ENCODE data around the gene PLD3. TPM values are rescaled to one million over a fixed set of nuclear protein-coding genes. Genes with fewer than 3 reads are reported as not detected.

Gene PLD3
- total RNA-seq, 1 donor = 119 TPM

Other genes starting within 250 kb of the PLD3 start
- gene MAP3K10, start 157.3 kb upstream of the PLD3 start, total RNA-seq = 6.3 TPM
- gene TTC9B, start 130.3 kb upstream of the PLD3 start, total RNA-seq = 0.10 TPM
- not detected for gene CCNP, start 122.0 kb upstream of the PLD3 start, total RNA-seq
- 109 TPM for gene AKT2, start 63.4 kb upstream of the PLD3 start, total RNA-seq
- gene C19orf47, start 298 bp upstream of the PLD3 start, total RNA-seq = 4.7 TPM
- gene HIPK4, start 41.5 kb downstream of the PLD3 start, total RNA-seq = 0.10 TPM
- gene PRX, start 64.7 kb downstream of the PLD3 start, total RNA-seq = 1.0 TPM
- gene SERTAD1, start 77.3 kb downstream of the PLD3 start, total RNA-seq = 16.1 TPM
- 20.7 TPM for gene SERTAD3, start 95.6 kb downstream of the PLD3 start, total RNA-seq
- 39.8 TPM for gene BLVRB, start 117.0 kb downstream of the PLD3 start, total RNA-seq
- under 0.01 TPM for gene SPTBN4, start 118.3 kb downstream of the PLD3 start, total RNA-seq
- 55.9 TPM for gene SHKBP1, start 228.2 kb downstream of the PLD3 start, total RNA-seq

Data from mononuclear cell (primary cell).